ENCODE measurements around the gene AADACL4.
A peak's percentile ranks its signal among the peaks of the same experiment; 100 is the strongest.

The AADACL4 gene

GRCh38 chr1:12597792-12598191, 46.1 kb upstream of the AADACL4 start:
- Histone ChIP-seq H3K4me3 (ENCODE audit: low read depth, low read length) (no peak overlapping the region), H3K27ac (ENCODE audit: extremely low read depth, low read depth, low read length) (no peak overlapping the region), H3K4me1 (ENCODE audit: control insufficient read depth, insufficient read depth, low read length) (peaks cover 8% of the 10 kb centered on the region), H3K9me3 (ENCODE audit: control insufficient read depth, insufficient read depth, low read depth, low read length) (no peaks in the 10 kb centered on the region), H3K36me3 (ENCODE audit: control insufficient read depth in 2 of 2, insufficient read depth in 1 of 2, low read length in 2 of 2) (no peaks in the 10 kb centered on the region)
- CTCF ChIA-PET: interaction anchor here (0.8 to 1.5 kb wide), 3 partner anchors 19 to 156 kb away, joined by 3 to 8 read pairs (median 5); no protein-coding TSS in a partner anchor
- POLR2A ChIA-PET: interaction anchor here (0.6 to 1.8 kb wide), 2 partner anchors 14 to 21 kb away, joined by 3 to 13 read pairs; partner anchors contain the start of gene DHRS3
- TF ChIP-seq, protein P1, sequence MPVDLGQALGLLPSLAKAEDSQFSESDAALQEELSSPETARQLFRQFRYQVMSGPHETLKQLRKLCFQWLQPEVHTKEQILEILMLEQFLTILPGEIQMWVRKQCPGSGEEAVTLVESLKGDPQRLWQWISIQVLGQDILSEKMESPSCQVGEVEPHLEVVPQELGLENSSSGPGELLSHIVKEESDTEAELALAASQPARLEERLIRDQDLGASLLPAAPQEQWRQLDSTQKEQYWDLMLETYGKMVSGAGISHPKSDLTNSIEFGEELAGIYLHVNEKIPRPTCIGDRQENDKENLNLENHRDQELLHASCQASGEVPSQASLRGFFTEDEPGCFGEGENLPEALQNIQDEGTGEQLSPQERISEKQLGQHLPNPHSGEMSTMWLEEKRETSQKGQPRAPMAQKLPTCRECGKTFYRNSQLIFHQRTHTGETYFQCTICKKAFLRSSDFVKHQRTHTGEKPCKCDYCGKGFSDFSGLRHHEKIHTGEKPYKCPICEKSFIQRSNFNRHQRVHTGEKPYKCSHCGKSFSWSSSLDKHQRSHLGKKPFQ (tag by site-specific recombination; IDR thresholded peaks at IDR 0.05): no peak
- TF ChIP-seq GLIS1 (tag by site-specific recombination; IDR thresholded peaks at IDR 0.05) (peak; percentile 80), ZIC2 (tag by site-specific recombination; IDR thresholded peaks at IDR 0.05) (peak; percentile 70)

GRCh38 chr1:12598974-12599373, 44.9 kb upstream of the AADACL4 start:
- ChIA-PET CTCF (interaction anchor here (0.6 to 1.5 kb wide), 5 partner anchors 18 to 474 kb away, joined by 3 to 8 read pairs (median 3); no protein-coding TSS in a partner anchor), POLR2A (interaction anchor here (0.8 to 1.8 kb wide), 4 partner anchors 10 to 43 kb away, joined by 3 to 13 read pairs (median 4); partner anchors contain the start of gene DHRS3)
- H3K36me3 ChIP-seq (ENCODE audit: control insufficient read depth in 2 of 2, insufficient read depth in 1 of 2, low read length in 2 of 2): no peaks in the 10 kb centered on the region
- H3K4me1 ChIP-seq (ENCODE audit: control insufficient read depth, insufficient read depth, low read length): peaks cover 8% of the 10 kb centered on the region
- H3K27ac ChIP-seq (ENCODE audit: extremely low read depth, low read depth, low read length): no peak overlapping the region
- no peaks in the 10 kb centered on the region for H3K9me3 ChIP-seq (ENCODE audit: control insufficient read depth, insufficient read depth, low read depth, low read length)
- TF ChIP-seq GLIS1 (tag by site-specific recombination; IDR thresholded peaks at IDR 0.05) (peak; percentile 15; the same call in 1 of the 2 replicates), OSR2 (tag by site-specific recombination; IDR thresholded peaks at IDR 0.05) (peak; percentile 28; the same call in 1 of the 2 replicates), SP7 (tag by site-specific recombination; IDR thresholded peaks at IDR 0.05) (peak; percentile 76), ZNF341 (tag by site-specific recombination; IDR thresholded peaks at IDR 0.05; ENCODE audit: low read depth) (0 out of 2 replicates have a peak, but pooled peaks have one; percentile 9), ZNF157 (tag by site-specific recombination; IDR thresholded peaks at IDR 0.05) (no peak), IKZF3 (tag by site-specific recombination; IDR thresholded peaks at IDR 0.05) (0 out of 2 replicates have a peak, but pooled peaks have one; percentile 35), ZNF626 (tag by site-specific recombination; IDR thresholded peaks at IDR 0.05) (no peak), ZNF660 (tag by site-specific recombination; IDR thresholded peaks at IDR 0.05) (no peak)
- TF ChIP-seq, protein P2, sequence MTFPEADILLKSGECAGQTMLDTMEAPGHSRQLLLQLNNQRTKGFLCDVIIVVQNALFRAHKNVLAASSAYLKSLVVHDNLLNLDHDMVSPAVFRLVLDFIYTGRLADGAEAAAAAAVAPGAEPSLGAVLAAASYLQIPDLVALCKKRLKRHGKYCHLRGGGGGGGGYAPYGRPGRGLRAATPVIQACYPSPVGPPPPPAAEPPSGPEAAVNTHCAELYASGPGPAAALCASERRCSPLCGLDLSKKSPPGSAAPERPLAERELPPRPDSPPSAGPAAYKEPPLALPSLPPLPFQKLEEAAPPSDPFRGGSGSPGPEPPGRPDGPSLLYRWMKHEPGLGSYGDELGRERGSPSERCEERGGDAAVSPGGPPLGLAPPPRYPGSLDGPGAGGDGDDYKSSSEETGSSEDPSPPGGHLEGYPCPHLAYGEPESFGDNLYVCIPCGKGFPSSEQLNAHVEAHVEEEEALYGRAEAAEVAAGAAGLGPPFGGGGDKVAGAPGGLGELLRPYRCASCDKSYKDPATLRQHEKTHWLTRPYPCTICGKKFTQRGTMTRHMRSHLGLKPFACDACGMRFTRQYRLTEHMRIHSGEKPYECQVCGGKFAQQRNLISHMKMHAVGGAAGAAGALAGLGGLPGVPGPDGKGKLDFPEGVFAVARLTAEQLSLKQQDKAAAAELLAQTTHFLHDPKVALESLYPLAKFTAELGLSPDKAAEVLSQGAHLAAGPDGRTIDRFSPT (tag by site-specific recombination; IDR thresholded peaks at IDR 0.05): no peak
- TF ChIP-seq, protein P3, sequence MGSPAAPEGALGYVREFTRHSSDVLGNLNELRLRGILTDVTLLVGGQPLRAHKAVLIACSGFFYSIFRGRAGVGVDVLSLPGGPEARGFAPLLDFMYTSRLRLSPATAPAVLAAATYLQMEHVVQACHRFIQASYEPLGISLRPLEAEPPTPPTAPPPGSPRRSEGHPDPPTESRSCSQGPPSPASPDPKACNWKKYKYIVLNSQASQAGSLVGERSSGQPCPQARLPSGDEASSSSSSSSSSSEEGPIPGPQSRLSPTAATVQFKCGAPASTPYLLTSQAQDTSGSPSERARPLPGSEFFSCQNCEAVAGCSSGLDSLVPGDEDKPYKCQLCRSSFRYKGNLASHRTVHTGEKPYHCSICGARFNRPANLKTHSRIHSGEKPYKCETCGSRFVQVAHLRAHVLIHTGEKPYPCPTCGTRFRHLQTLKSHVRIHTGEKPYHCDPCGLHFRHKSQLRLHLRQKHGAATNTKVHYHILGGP (tag by site-specific recombination; IDR thresholded peaks at IDR 0.05): no peak
- H3K4me3 ChIP-seq (ENCODE audit: low read depth, low read length): no peak overlapping the region

DNA sequence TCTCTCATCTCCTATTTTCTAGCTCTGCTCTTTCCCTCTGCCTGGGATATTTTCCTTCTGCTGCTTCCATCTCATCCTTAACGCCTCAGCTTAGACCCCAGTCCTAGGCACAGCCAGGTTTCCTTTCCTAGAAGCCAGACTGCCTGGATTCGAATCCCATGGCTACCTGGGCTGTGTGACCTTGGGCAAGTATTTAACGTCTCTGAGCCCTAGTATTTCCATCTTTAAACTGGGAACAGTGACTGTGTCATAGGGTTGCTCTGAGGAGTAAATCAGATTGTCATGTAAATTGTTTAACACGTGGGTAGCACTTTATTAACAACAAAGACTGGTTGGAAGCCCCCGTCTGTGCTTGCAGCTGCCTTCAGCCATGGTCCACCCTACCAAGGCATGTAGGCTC, 44.2 kb upstream of the AADACL4 start:
- CTCF ChIA-PET: interaction anchor here (0.9 to 1.4 kb wide), 2 partner anchors 17 to 285 kb away, joined by 3 to 4 read pairs; no protein-coding TSS in a partner anchor
- H3K4me1 ChIP-seq (ENCODE audit: control insufficient read depth, insufficient read depth, low read length): peaks cover 8% of the 10 kb centered on the region
- TF ChIP-seq KLF8 (tag by site-specific recombination; IDR thresholded peaks at IDR 0.05): no peak
- TF ChIP-seq ZNF768 (tag by site-specific recombination; IDR thresholded peaks at IDR 0.05): peak; percentile 72; the same call in 1 of the 2 replicates
- TF ChIP-seq ZNF785 (tag by site-specific recombination; IDR thresholded peaks at IDR 0.05): no peak
- H3K27ac ChIP-seq (ENCODE audit: extremely low read depth, low read depth, low read length): no peak overlapping the region
- H3K36me3 ChIP-seq (ENCODE audit: control insufficient read depth in 2 of 2, insufficient read depth in 1 of 2, low read length in 2 of 2): no peaks in the 10 kb centered on the region
- H3K9me3 ChIP-seq (ENCODE audit: control insufficient read depth, insufficient read depth, low read depth, low read length): no peaks in the 10 kb centered on the region
- H3K4me3 ChIP-seq (ENCODE audit: low read depth, low read length): no peak overlapping the region
- POLR2A ChIA-PET: no interaction called here
